K562 (cell line): ENCODE measurements around the gene TMEM168. TPM values are rescaled to one million over a fixed set of nuclear protein-coding genes. Genes with fewer than 3 reads are reported as not detected.

Experiments used
- CCNT2 ChIP-seq: IDR thresholded peaks from 2 replicates; pipeline ENCODE4 v1.6.1; 2011; ENCODE audit warnings: borderline replicate concordance, low read depth, mild to moderate bottlenecking, moderate library complexity, mixed read lengths, low read length; ENCODE audit not compliant: insufficient read length; ENCODE audit errors: extremely low read depth
- ETV5 ChIP-seq: sonication (generic); formaldehyde crosslinking; IDR thresholded peaks from 2 replicates; pipeline ENCODE4 v1.4.0; 2020; ENCODE audit warnings: low read depth, mild to moderate bottlenecking, missing genetic modification reagents
- MAFF ChIP-seq: IDR thresholded peaks from 2 replicates; pipeline ENCODE4 v1.6.1; 2012; ENCODE audit warnings: low read length, improper control_type of control experiment
- MAZ ChIP-seq, 2 experiments: fragments of 450-650 bp in 1 of 2; sonication (generic) in 1 of 2; formaldehyde crosslinking; IDR thresholded peaks in 1 of 2; conservative IDR thresholded peaks in 1 of 2; 2 replicates each; pipeline versions ENCODE4 v1.4.0 to v1.5.0; 2020; ENCODE audit warnings: mild to moderate bottlenecking in 1 of 2, missing genetic modification reagents in 1 of 2
- NR1H2 ChIP-seq: sonication (generic); formaldehyde crosslinking; IDR thresholded peaks from 2 replicates; pipeline ENCODE4 v1.4.0; 2020; ENCODE audit warnings: mild to moderate bottlenecking, missing genetic modification reagents
- REST ChIP-seq, 2 experiments: fragments of 450-650 bp; formaldehyde crosslinking in 1 of 2; IDR thresholded peaks; 2 replicates each; pipeline versions ENCODE4 v1.4.0 to v1.6.1; 2014 to 2020; ENCODE audit warnings: mild to moderate bottlenecking in 2 of 2, borderline replicate concordance in 1 of 2, low read depth in 1 of 2
- SMC3 ChIP-seq: conservative IDR thresholded peaks from 2 replicates; pipeline ENCODE4 v1.6.1; 2011; ENCODE audit warnings: low read depth, low read length, improper control_type of control experiment; ENCODE audit not compliant: insufficient read depth
- ZNF174 ChIP-seq: fragments of 250-450 bp; sonication (Bioruptor Pico); IDR thresholded peaks from 2 replicates; pipeline ENCODE4 v1.4.0; 2020; ENCODE audit warnings: mild to moderate bottlenecking
- ZNF282 ChIP-seq: sonication (generic); formaldehyde crosslinking; IDR thresholded peaks from 2 replicates; pipeline ENCODE4 v1.8.1; 2023; ENCODE audit warnings: missing genetic modification reagents
- polyA plus RNA-seq, 8 experiments: library from polyadenylated mRNA; depleted of rRNA in 4 of 8; stranded (reverse) in 5 of 8; unstranded in 3 of 8; fragments of >200 nt; fragmentation: Nextera tagmentation in 2 of 8; fragmentation: Illumina TruSeq in 1 of 8; extraction: Ambion mirVana in 2 of 8; extraction: Trizol in 1 of 8; gene quantifications; 2 replicates each; pipeline versions ENCODE4 v1.2.1 to v1.2.3, GENCODE V29; 2011 to 2014; ENCODE audit warnings: inconsistent platforms in 1 of 8, missing spikeins in 1 of 8
- total RNA-seq, 7 experiments: library from RNA; depleted of rRNA in 6 of 7; stranded (reverse); fragments of >200 nt in 6 of 7; fragmentation: Illumina TruSeq in 2 of 7; extraction: Trizol in 2 of 7; gene quantifications; 2 replicates each; pipeline versions ENCODE4 v1.2.1 to v1.2.3, GENCODE V29; 2011 to 2021; ENCODE audit warnings: low replicate concordance in 1 of 7
- TF ChIP-seq, protein P1 (sequence below), 3 experiments: fragments of 200-800 bp in 1 of 3; fragments of 250-450 bp in 1 of 3; fragments of 450-650 bp in 1 of 3; sonication (Bioruptor Pico) in 1 of 3; sonication (Bioruptor generic) in 1 of 3; formaldehyde crosslinking in 1 of 3; IDR thresholded peaks; 2 replicates each; pipeline versions ENCODE4 v1.6.1 to v1.8.0; 2016 to 2022; ENCODE audit warnings: mild to moderate bottlenecking in 2 of 3, missing genetic modification characterization in 2 of 3, missing compliant biosample characterization in 1 of 3, moderate library complexity in 1 of 3
- TF ChIP-seq, protein P2 (sequence below): fragments of 450-650 bp; IDR thresholded peaks from 2 replicates; pipeline ENCODE4 v1.7.0; 2016; ENCODE audit warnings: borderline replicate concordance

TMEM168 gene
- total and polyA plus RNA-seq, 9 of the 15 experiments (the other 6 are each of a cell fraction or from before 2014, with no cell fraction given), result 19.7 to 50.7 (median 25.4) TPM

DNA sequence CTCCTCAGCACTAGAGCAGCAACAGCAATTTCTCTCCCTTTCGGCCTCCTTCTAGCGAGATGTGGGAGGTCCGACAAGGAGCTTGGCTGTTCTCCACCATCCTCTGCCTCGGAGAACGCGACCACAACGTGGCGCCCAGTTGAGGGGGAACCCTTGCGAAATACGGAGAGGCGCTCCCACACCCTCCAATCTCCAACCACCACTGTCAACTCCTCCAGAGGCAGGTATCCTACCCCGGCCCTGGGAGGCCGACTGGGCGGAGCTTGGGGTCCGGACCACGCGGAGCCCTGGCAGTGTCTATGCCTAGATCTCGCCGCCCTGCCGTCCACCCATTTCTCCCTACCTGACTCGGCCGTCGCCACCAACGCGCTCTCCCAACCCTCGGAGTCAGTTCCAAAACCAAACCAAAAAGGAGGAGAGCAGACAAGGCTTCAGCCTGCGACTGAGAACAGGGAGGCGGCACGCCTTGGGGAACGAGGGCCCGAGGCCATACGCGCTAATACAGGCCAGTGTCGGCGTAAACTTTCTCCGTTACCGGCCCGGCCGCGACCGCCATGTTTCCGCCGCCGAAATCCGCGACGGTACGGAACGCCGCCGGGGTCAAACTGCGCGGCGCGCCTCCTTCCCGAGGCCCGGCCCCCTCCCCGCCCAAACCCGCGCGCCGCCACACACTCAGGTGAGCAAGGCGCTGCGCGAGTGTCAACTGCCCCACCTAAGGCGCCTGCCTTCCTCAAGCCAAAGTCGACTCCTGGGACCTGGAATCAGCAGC lies at the start of gene TMEM168 (continued):
- TF ChIP-seq, protein P1, sequence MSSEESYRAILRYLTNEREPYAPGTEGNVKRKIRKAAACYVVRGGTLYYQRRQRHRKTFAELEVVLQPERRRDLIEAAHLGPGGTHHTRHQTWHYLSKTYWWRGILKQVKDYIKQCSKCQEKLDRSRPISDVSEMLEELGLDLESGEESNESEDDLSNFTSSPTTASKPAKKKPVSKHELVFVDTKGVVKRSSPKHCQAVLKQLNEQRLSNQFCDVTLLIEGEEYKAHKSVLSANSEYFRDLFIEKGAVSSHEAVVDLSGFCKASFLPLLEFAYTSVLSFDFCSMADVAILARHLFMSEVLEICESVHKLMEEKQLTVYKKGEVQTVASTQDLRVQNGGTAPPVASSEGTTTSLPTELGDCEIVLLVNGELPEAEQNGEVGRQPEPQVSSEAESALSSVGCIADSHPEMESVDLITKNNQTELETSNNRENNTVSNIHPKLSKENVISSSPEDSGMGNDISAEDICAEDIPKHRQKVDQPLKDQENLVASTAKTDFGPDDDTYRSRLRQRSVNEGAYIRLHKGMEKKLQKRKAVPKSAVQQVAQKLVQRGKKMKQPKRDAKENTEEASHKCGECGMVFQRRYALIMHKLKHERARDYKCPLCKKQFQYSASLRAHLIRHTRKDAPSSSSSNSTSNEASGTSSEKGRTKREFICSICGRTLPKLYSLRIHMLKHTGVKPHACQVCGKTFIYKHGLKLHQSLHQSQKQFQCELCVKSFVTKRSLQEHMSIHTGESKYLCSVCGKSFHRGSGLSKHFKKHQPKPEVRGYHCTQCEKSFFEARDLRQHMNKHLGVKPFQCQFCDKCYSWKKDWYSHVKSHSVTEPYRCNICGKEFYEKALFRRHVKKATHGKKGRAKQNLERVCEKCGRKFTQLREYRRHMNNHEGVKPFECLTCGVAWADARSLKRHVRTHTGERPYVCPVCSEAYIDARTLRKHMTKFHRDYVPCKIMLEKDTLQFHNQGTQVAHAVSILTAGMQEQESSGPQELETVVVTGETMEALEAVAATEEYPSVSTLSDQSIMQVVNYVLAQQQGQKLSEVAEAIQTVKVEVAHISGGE (CRISPR knock-in tag; IDR thresholded peaks at IDR 0.05), result peak in 1 of 3 experiments; percentile 48; a peak in 3 of 6 replicates
- TF ChIP-seq, protein P2, sequence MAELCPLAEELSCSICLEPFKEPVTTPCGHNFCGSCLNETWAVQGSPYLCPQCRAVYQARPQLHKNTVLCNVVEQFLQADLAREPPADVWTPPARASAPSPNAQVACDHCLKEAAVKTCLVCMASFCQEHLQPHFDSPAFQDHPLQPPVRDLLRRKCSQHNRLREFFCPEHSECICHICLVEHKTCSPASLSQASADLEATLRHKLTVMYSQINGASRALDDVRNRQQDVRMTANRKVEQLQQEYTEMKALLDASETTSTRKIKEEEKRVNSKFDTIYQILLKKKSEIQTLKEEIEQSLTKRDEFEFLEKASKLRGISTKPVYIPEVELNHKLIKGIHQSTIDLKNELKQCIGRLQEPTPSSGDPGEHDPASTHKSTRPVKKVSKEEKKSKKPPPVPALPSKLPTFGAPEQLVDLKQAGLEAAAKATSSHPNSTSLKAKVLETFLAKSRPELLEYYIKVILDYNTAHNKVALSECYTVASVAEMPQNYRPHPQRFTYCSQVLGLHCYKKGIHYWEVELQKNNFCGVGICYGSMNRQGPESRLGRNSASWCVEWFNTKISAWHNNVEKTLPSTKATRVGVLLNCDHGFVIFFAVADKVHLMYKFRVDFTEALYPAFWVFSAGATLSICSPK, result no peak
- TF ChIP-seq ZNF174 (CRISPR knock-in tag) (no peak), NR1H2 (CRISPR knock-in tag) (peak; percentile 89), MAFF (no peak), REST (IDR thresholded peaks at IDR 0.05; ENCODE audit: borderline replicate concordance) (no peak; the same call in 1 of the 2 replicates), REST (CRISPR knock-in tag; IDR thresholded peaks at IDR 0.05; ENCODE audit: low read depth) (0 out of 2 replicates have a peak, but pooled peaks have one; percentile 33), MAZ (CRISPR knock-in tag; conservative IDR thresholded peaks at IDR 0.05 in 1 of 2, IDR thresholded peaks at IDR 0.05 in 1 of 2) (peak; percentile 87 to 99), SMC3 (0 out of 2 replicates have a peak, but pooled peaks have one; percentile 2), ETV5 (peak; percentile 69; the same call in 1 of the 2 replicates), ZNF282 (CRISPR knock-in tag) (peak; percentile 29; the same call in 1 of the 2 replicates), CCNT2 (peak; percentile 87)
